ENCODE data around the gene LAMTOR2. TPM values are rescaled to one million over a fixed set of nuclear protein-coding genes. Genes with fewer than 3 reads are reported as not detected.

LAMTOR2 gene
- total RNA-seq, 3 donors from 2014 or later (not counting 1 experiment from before 2014, with no cell fraction given), result 23.5 to 26.1 (median 24.6) TPM

GRCh38 chr1:156081180-156081916 lies 26.8 kb downstream of the LAMTOR2 start:
- ATAC-seq (no peak), DNase-seq (peak in 1 of 2 donors; percentile 29)
- H3K9me3 ChIP-seq (ENCODE audit: control insufficient read depth, insufficient read depth, low read length), result no peaks in the 10 kb centered on the region
- no peak overlapping the region for H3K27ac ChIP-seq (ENCODE audit: low read length)
- no peak overlapping the region for H3K4me3 ChIP-seq (ENCODE audit: low read length)
- TF ChIP-seq CTCF (IDR thresholded peaks at IDR 0.05), result no peak
- H3K27me3 Mint-ChIP-seq (ENCODE audit: low read depth in 2 of 2), result peaks cover 4 to 28% of the 10 kb centered on the region in 2 donors
- peaks cover 0 to 11% of the 10 kb centered on the region in 2 donors for H3K4me1 Mint-ChIP-seq
- peaks cover 15% of the 10 kb centered on the region for H3K27me3 ChIP-seq (ENCODE audit: control insufficient read depth, insufficient read depth, low read length)
- intact Hi-C loops (cut with micrococcal nuclease), result no loop called here
- no peaks in the 10 kb centered on the region for H3K36me3 ChIP-seq (ENCODE audit: control insufficient read depth, insufficient read depth, low read length)
- H3K9me3 Mint-ChIP-seq, result no peaks in the 10 kb centered on the region
- H3K27ac Mint-ChIP-seq, result no peak overlapping the region
- no peaks in the 10 kb centered on the region for H3K36me3 Mint-ChIP-seq
- 7% methylated on average over 58 of the region's 61 CpGs for WGBS (ENCODE audit: insufficient coverage)
- peak overlapping the region; percentile 86 for H3K4me3 Mint-ChIP-seq
- peaks cover 28% of the 10 kb centered on the region for H3K4me1 ChIP-seq (ENCODE audit: control insufficient read depth, insufficient read depth, low read length)

GRCh38 chr1:156081917-156082308 lies 27.3 kb downstream of the LAMTOR2 start:
- 0% methylated on average over 3 of the region's 10 CpGs for WGBS (ENCODE audit: insufficient coverage)
- ATAC-seq (no peak), DNase-seq (no peak)
- Mint-ChIP-seq H3K9me3 (no peaks in the 10 kb centered on the region), H3K27ac (peak overlapping the region in 1 of 2 donors; percentile 69), H3K4me1 (peaks cover 0 to 11% of the 10 kb centered on the region in 2 donors), H3K27me3 (ENCODE audit: low read depth in 2 of 2) (peaks cover 10 to 29% of the 10 kb centered on the region in 2 donors), H3K36me3 (no peaks in the 10 kb centered on the region), H3K4me3 (peak overlapping the region; percentile 86)
- Histone ChIP-seq H3K36me3 (ENCODE audit: control insufficient read depth, insufficient read depth, low read length) (no peaks in the 10 kb centered on the region), H3K27me3 (ENCODE audit: control insufficient read depth, insufficient read depth, low read length) (peaks cover 15% of the 10 kb centered on the region), H3K27ac (ENCODE audit: low read length) (no peak overlapping the region), H3K4me1 (ENCODE audit: control insufficient read depth, insufficient read depth, low read length) (peaks cover 24% of the 10 kb centered on the region), H3K4me3 (ENCODE audit: low read length) (peak overlapping the region; percentile 79), H3K9me3 (ENCODE audit: control insufficient read depth, insufficient read depth, low read length) (no peaks in the 10 kb centered on the region)
- no peak for TF ChIP-seq CTCF (IDR thresholded peaks at IDR 0.05)
- intact Hi-C loops (cut with micrococcal nuclease), result no loop called here

GRCh38 chr1:156082309-156083091 lies 27.9 kb downstream of the LAMTOR2 start, which contains the start of gene MEX3A:
TSS of gene MEX3A (minus strand) at chr1:156082465. CDS start at chr1:156081998, 467 bp downstream.
- Histone ChIP-seq H3K9me3 (ENCODE audit: control insufficient read depth, insufficient read depth, low read length) (no peaks in the 10 kb centered on the region), H3K27ac (ENCODE audit: low read length) (no peak within 1 kb of the TSS), H3K4me3 (ENCODE audit: low read length) (peak within 1 kb of the TSS; percentile 79), H3K27me3 (ENCODE audit: control insufficient read depth, insufficient read depth, low read length) (peaks cover 15% of the 10 kb centered on the region), H3K36me3 (ENCODE audit: control insufficient read depth, insufficient read depth, low read length) (no peaks in the 10 kb centered on the region), H3K4me1 (ENCODE audit: control insufficient read depth, insufficient read depth, low read length) (peaks cover 21% of the 10 kb centered on the region)
- Mint-ChIP-seq H3K9me3 (no peaks in the 10 kb centered on the region), H3K36me3 (no peaks in the 10 kb centered on the region), H3K27me3 (ENCODE audit: low read depth in 2 of 2) (peaks cover 12 to 33% of the 10 kb centered on the region in 2 donors), H3K4me3 (peak within 1 kb of the TSS; percentile 86), H3K4me1 (peaks cover 0 to 11% of the 10 kb centered on the region in 2 donors), H3K27ac (peak within 1 kb of the TSS in 1 of 2 donors; percentile 69)
- no peak for TF ChIP-seq CTCF (IDR thresholded peaks at IDR 0.05)
- ATAC-seq (peak; percentile 84 to 93 (median 86)), DNase-seq (peak; percentile 58 to 71)
- intact Hi-C loops (cut with micrococcal nuclease), result no loop called here
- WGBS (ENCODE audit: insufficient coverage), result 0% methylated on average over 60 of the region's 62 CpGs

Data from natural killer cell (primary cell).